Ectodermal cell (in vitro differentiated cells): ENCODE measurements around the gene TRMT10A.

Source experiments
- H3K27ac ChIP-seq: 2 replicates; pipeline ENCODE4 v1.7.0; 2013; ENCODE audit warnings: mild to moderate bottlenecking, low read depth, low read length; ENCODE audit not compliant: insufficient read depth, poor library complexity, severe bottlenecking
- H3K27me3 ChIP-seq: 2 replicates; pipeline ENCODE4 v1.7.0; 2013; ENCODE audit warnings: mild to moderate bottlenecking, low read length; ENCODE audit not compliant: insufficient read depth, control insufficient read depth, poor library complexity, severe bottlenecking
- H3K36me3 ChIP-seq: one replicate; pipeline ENCODE4 v1.7.0; 2013; ENCODE audit warnings: low read length; ENCODE audit not compliant: control insufficient read depth, insufficient read depth
- H3K4me1 ChIP-seq: one replicate; pipeline ENCODE4 v1.7.0; 2013; ENCODE audit warnings: low read length; ENCODE audit not compliant: control insufficient read depth, insufficient read depth
- H3K4me3 ChIP-seq: 2 replicates; pipeline ENCODE4 v1.7.0; 2013; ENCODE audit warnings: low read depth, low read length, control low read depth; ENCODE audit not compliant: insufficient read depth
- H3K9me3 ChIP-seq: 2 replicates; pipeline ENCODE4 v1.7.0; 2013; ENCODE audit warnings: mild to moderate bottlenecking, low read length, moderate library complexity; ENCODE audit not compliant: control insufficient read depth
- WGBS, 2 experiments: methylation state at CpG; one replicate each; pipeline ENCODE4 v1.1.7; 2013; ENCODE audit warnings: missing lambda C conversion rate in 2 of 2; 5-methylcytosine and 5-hydroxymethylcytosine counted together

The TRMT10A gene

DNA sequence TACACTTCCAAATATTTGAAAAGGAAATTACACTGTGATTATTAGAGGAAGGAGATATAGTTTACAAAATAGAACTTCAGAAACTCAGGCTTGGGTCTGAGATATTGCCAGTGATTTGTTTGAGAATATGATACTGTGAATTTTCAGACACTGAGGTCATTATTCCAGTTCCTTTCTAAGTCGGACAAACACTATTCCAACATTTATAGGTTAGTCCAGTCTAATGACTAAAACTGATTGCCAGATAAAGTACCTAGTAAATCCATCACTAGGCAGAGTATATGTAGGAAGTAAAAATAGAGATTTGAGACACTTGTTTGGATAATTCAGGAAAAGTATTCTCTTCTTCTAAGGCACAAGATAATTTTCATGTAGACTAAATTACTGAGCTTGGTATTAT is 24.0 kb upstream of the TRMT10A start:
- no peaks in the 10 kb centered on the region for H3K27me3 ChIP-seq
- H3K4me3 ChIP-seq: no peak overlapping the region
- H3K9me3 ChIP-seq: no peaks in the 10 kb centered on the region
- H3K4me1 ChIP-seq: no peaks in the 10 kb centered on the region
- no peaks in the 10 kb centered on the region for H3K36me3 ChIP-seq
- no peak overlapping the region for H3K27ac ChIP-seq
- WGBS, 2 experiments: no CpG with 5 or more reads among the region's 1 CpG

DNA sequence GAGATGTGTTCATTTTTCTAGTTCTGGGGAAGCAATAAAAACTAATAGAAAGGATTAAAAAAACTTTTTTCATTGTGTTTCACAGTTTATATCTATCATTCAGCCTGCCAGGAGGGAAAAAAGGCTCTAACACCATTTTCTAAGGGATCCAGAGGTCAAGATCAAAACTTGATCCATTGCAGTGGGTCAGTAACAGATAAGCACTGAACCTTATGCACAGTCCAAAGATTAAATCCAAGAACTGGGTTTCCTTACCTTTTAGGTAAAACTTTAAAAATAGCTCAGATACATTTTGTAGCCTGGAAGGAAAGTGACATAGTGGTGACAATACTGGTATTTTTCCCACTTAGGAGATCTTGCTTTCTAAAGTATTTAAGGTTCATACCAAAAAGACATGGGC is 23.5 kb upstream of the TRMT10A start:
- H3K9me3 ChIP-seq: no peaks in the 10 kb centered on the region
- H3K27me3 ChIP-seq: no peaks in the 10 kb centered on the region
- H3K4me3 ChIP-seq: no peak overlapping the region
- no peak overlapping the region for H3K27ac ChIP-seq
- no peaks in the 10 kb centered on the region for H3K4me1 ChIP-seq
- H3K36me3 ChIP-seq: no peaks in the 10 kb centered on the region

DNA sequence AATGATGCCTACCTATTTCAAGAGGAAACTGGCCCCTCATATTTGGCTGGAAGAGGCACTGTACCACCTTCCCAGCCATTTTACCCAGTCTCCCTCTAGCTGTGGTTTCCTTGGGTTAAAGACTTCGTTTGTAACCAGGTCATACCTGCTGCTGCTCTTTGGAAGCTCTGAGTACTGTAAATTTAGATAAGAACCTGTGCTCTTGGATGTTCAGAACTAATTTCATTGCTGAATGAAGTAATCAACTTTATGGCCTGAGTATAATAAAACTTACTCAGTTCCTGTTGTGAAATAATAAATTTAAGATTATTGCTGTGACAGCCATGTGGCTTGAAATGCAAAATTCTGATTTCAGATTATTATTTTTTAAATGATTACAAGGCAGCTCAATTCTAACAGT is 23.0 kb upstream of the TRMT10A start:
- Histone ChIP-seq H3K27ac (no peak overlapping the region), H3K9me3 (no peaks in the 10 kb centered on the region), H3K36me3 (no peaks in the 10 kb centered on the region), H3K4me3 (no peak overlapping the region), H3K4me1 (no peaks in the 10 kb centered on the region), H3K27me3 (no peaks in the 10 kb centered on the region)
- 71 to 80% methylated on average over 1 of the region's 1 CpG for WGBS, 2 experiments

GRCh38 chr4:99586322-99586721 is 22.5 kb upstream of the TRMT10A start:
- Histone ChIP-seq H3K27me3 (no peaks in the 10 kb centered on the region), H3K4me1 (no peaks in the 10 kb centered on the region), H3K27ac (no peak overlapping the region), H3K4me3 (no peak overlapping the region), H3K36me3 (no peaks in the 10 kb centered on the region), H3K9me3 (no peaks in the 10 kb centered on the region)
- 77% methylated on average over 2 of the region's 2 CpGs for WGBS, 2 experiments

- H3K4me1 ChIP-seq: no peaks in the 10 kb centered on the region
- H3K27me3 ChIP-seq: no peaks in the 10 kb centered on the region
- no peaks in the 10 kb centered on the region for H3K36me3 ChIP-seq
- H3K9me3 ChIP-seq: no peaks in the 10 kb centered on the region
- H3K27ac ChIP-seq: no peak overlapping the region
- no CpG with 5 or more reads among the region's 1 CpG for WGBS, 2 experiments
- no peak overlapping the region for H3K4me3 ChIP-seq
Observed at GRCh38 chr4:99585516-99585915, 21.7 kb upstream of the TRMT10A start.

DNA sequence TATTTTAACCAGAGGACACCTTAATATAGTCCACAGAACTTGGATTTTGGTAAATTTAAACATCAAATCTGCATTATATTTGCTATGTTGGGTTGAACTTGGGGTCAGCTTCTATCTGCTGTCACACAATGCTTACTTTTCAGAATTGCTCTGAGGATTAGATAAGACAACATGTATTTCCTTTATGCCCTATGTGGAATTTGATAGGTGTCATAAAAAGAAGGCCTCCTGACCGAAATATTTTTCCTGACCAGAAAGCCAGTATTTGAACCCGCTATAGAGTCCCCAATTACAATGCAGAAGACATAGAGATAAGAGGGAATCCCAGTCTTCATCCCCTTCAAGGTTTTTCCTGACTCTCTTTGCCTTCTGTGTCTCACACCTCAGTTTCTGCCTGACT is 14.9 kb upstream of the TRMT10A start:
- Histone ChIP-seq H3K27ac (no peak overlapping the region), H3K36me3 (no peaks in the 10 kb centered on the region), H3K9me3 (no peaks in the 10 kb centered on the region), H3K4me1 (peaks cover 8% of the 10 kb centered on the region), H3K27me3 (no peaks in the 10 kb centered on the region), H3K4me3 (no peak overlapping the region)
- 92 to 94% methylated on average over 2 of the region's 2 CpGs for WGBS, 2 experiments

DNA sequence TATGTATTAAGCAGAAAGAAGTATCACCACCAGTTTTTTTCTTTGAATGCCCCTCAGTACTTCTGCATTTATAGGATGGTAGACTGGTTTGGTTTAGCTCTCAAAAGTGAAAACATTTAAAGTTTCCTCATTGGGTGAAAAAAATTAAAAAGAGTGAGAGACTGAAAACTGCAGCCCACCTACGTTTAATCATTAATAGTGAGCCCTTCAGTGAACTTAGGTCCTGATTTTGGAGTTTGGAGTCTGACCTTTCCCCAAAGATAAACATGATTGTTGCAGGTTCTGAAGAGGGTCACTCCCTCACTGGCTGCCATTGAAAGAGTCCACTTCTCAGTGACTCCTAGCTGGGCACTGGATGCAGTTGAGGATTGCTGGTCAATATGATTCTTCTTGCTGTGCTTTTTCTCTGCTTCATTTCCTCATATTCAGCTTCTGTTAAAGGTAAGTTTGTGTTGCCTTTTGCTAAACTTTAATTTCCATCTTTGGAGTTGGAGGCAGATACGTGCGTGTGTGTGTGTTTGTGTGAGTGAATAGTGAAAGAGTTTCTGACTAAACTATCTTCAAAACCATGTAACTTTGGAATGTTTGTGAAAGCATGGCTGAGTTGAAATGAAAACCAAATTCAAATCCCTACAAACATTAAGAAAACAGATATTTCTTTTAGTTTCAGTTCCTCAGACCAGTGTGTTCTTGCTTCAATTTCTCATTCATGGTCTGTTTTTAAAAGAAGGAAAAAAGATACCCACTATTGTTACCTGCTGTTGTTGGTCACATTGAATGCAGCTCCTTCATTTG is 10.9 kb upstream of the TRMT10A start, which contains the start of gene MTTP:
MTTP (plus strand) TSS at position 295 of the 795 bp plus-strand sequence; CDS start at position 381, 86 bp downstream.
- no peaks in the 10 kb centered on the region for H3K36me3 ChIP-seq
- no peak within 1 kb of the TSS for H3K27ac ChIP-seq
- H3K4me3 ChIP-seq: no peak within 1 kb of the TSS
- WGBS, 2 experiments: 67 to 92% methylated on average over 3 of the region's 3 CpGs
- H3K4me1 ChIP-seq: peaks cover 8% of the 10 kb centered on the region
- no peaks in the 10 kb centered on the region for H3K9me3 ChIP-seq
- H3K27me3 ChIP-seq: no peaks in the 10 kb centered on the region

- H3K9me3 ChIP-seq: no peaks in the 10 kb centered on the region
- H3K4me3 ChIP-seq: no peak overlapping the region
- no peak overlapping the region for H3K27ac ChIP-seq
- H3K27me3 ChIP-seq: no peaks in the 10 kb centered on the region
- no peaks in the 10 kb centered on the region for H3K36me3 ChIP-seq
- peaks cover 8% of the 10 kb centered on the region for H3K4me1 ChIP-seq
- WGBS, 2 experiments: no CpG with 5 or more reads among the region's 1 CpG
Observed at GRCh38 chr4:99573735-99574368, 10.0 kb upstream of the TRMT10A start.

DNA sequence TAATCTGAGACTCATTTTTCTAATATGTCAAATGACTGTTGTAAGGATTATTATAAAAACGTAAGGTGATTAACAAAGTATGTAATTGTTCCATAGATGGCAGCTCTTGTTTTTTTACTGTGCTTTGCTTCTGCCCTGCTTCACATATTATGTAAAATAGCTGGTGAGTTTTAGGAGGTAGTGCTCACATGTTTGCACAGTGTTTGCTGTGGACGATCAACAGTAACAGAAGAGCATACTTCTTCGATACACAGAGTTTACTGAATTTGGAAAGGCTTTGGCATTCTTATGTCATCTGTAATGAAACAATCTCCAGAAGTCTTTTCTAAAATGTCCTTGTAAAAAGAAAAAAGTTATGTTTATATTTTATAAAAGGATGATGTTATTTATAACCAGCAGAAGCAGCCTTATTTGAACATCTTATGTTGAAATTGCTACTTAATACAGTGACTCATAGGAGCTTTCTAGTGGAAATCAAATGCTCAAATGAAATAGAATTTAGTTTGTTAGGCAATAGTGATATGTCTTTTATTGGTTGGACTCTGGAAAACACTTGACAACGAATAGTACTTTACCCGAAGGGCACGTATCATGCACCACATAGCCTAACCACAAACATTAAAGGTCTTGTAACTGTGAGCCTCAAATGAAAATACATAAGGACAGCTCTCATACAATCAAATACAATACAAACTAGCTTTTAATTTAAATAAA is 8.8 kb upstream of the TRMT10A start:
- Histone ChIP-seq H3K36me3 (no peaks in the 10 kb centered on the region), H3K27me3 (no peaks in the 10 kb centered on the region), H3K27ac (no peak overlapping the region), H3K4me1 (peaks cover 8% of the 10 kb centered on the region), H3K9me3 (no peaks in the 10 kb centered on the region), H3K4me3 (no peak overlapping the region)
- WGBS, 2 experiments: 94 to 97% methylated on average over 6 of the region's 6 CpGs

GRCh38 chr4:99571883-99572282 is 8.0 kb upstream of the TRMT10A start:
- Histone ChIP-seq H3K27me3 (no peaks in the 10 kb centered on the region), H3K27ac (no peak overlapping the region), H3K36me3 (no peaks in the 10 kb centered on the region), H3K9me3 (no peaks in the 10 kb centered on the region), H3K4me1 (peaks cover 8% of the 10 kb centered on the region), H3K4me3 (no peak overlapping the region)
- 91% methylated on average over 1 of the region's 1 CpG; no CpG with 5 or more reads in 1 of the 2 experiments for WGBS, 2 experiments
